Measurements from ENCODE around the gene ZNF420.

DNA sequence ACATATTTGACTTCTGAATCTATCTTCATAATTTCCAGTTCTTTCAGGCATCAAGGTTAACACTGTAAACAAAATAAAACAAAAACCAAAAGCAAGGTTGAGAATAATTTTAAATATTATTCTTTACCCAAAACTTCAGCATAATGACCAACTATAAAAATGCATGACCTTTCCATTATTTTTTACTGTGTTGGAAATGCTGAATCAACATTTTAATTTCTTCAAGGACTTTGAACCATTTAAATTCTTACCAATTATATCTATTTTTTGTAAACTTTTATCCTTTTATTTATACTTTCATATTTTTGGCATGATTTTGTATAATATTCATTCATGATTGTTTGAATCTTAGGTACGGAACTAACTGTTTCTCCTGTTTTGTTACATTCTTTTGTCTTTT is 87.4 kb downstream of the ZNF420 start:
- TF ChIP-seq EP300 (IDR thresholded peaks at IDR 0.05) (no peak), CTCF (IDR thresholded peaks at IDR 0.05) (no peak)
